Fibroblast of the aortic adventitia (primary cell): Measurements from ENCODE around the gene NTRK3. TPM values are rescaled to one million over a fixed set of nuclear protein-coding genes. Genes with fewer than 3 reads are reported as not detected.

Experiments
- DNase-seq: peaks from one replicate; pipeline ENCODE4 v3.0.0-alpha.2; 2010; ENCODE audit warnings: low read depth
- H3K4me3 ChIP-seq: 2 replicates; pipeline ENCODE4 v1.5.1; 2011; ENCODE audit warnings: low read depth, mild to moderate bottlenecking, control low read depth, low read length, moderate library complexity
- CTCF ChIP-seq: IDR thresholded peaks from 2 replicates; pipeline ENCODE4 v1.5.1; 2011; ENCODE audit warnings: mild to moderate bottlenecking, low read length, control low read depth, inconsistent platforms; ENCODE audit not compliant: insufficient read depth
- small RNA-seq: library from RNA; depleted of rRNA; stranded (forward); fragments of <200 nt; gene quantifications from one replicate; pipeline ENCODE3, GENCODE V24; 2012
- total RNA-seq: library from RNA; depleted of rRNA; stranded (reverse); fragments of >200 nt; gene quantifications from 2 replicates; pipeline ENCODE4 v1.2.3, GENCODE V29; 2012; ENCODE audit warnings: low replicate concordance

Gene NTRK3
- total RNA-seq, 1 donor: 19.6 TPM

GRCh38 chr15:87816811-87817210 lies 439.7 kb downstream of the NTRK3 start:
- no peak overlapping the region for H3K4me3 ChIP-seq
- DNase-seq: peak; percentile 96

DNA sequence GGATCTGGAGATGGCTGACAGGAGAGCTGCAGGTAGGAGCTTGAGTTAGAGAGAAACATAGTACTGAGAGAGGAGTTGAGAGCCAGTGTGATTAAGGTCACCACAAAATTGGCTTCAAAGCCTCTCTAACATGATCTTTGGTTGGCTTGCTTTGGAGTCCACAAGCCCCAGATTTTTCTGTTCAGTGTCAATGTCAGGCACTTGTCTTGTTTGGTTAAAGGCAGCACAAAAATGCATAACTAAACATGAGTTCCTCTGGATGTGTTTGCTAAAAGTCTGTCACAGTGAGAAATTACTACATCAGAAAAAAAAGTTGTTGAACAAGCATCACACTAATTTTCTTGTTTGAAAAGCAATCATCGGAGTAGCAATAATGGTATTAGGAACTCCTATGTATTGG lies 440.5 kb downstream of the NTRK3 start:
- peak; percentile 71 for DNase-seq
- H3K4me3 ChIP-seq: no peak overlapping the region
- TF ChIP-seq CTCF: no peak

More at GRCh38 chr15:87816811-87817210, 439.7 kb downstream of the NTRK3 start:
- no peak for TF ChIP-seq CTCF

Small RNAs within 50 kb of the gene (small RNA-seq; reads per million reads assigned to genes)
- not detected for gene MED28P6

Other genes with a start within 250 kb of the NTRK3 start
- gene MRPL46, start 210.6 kb upstream of the NTRK3 start, total RNA-seq: 8.5 and 16.4 TPM in 2 replicates
- gene MRPS11, start 211.0 kb upstream of the NTRK3 start, total RNA-seq: 16.1 and 28.8 TPM in 2 replicates